IPS-15b (cell line): Measurements from ENCODE around the gene FBXO7.

ENCODE experiments used
- H3K27me3 ChIP-seq: one replicate; pipeline ENCODE4 v1.6.1; 2013; ENCODE audit warnings: low read length; ENCODE audit not compliant: control insufficient read depth, insufficient read depth
- H3K36me3 ChIP-seq: one replicate; pipeline ENCODE4 v1.6.1; 2013; ENCODE audit warnings: low read length; ENCODE audit not compliant: control insufficient read depth, insufficient read depth
- H3K4me1 ChIP-seq: one replicate; pipeline ENCODE4 v1.6.1; 2013; ENCODE audit warnings: mild to moderate bottlenecking, low read length; ENCODE audit not compliant: control insufficient read depth, insufficient read depth
- H3K4me3 ChIP-seq: one replicate; pipeline ENCODE4 v1.5.1; 2013; ENCODE audit warnings: low read depth, low read length
- H3K9ac ChIP-seq: one replicate; pipeline ENCODE4 v1.6.1; 2013; ENCODE audit warnings: low read depth, mild to moderate bottlenecking, low read length
- H3K9me3 ChIP-seq: one replicate; pipeline ENCODE4 v1.6.1; 2013; ENCODE audit warnings: mild to moderate bottlenecking, low read length; ENCODE audit not compliant: control insufficient read depth, insufficient read depth

Gene FBXO7

GRCh38 chr22:32534252-32535235, 59.9 kb downstream of the FBXO7 start:
- no peaks in the 10 kb centered on the region for H3K27me3 ChIP-seq
- no peak overlapping the region for H3K4me3 ChIP-seq
- H3K4me1 ChIP-seq: no peaks in the 10 kb centered on the region
- no peak overlapping the region for H3K9ac ChIP-seq
- no peaks in the 10 kb centered on the region for H3K36me3 ChIP-seq
- H3K9me3 ChIP-seq: no peaks in the 10 kb centered on the region

GRCh38 chr22:32535531-32536190, 61.0 kb downstream of the FBXO7 start:
- H3K27me3 ChIP-seq: no peaks in the 10 kb centered on the region
- H3K36me3 ChIP-seq: no peaks in the 10 kb centered on the region
- no peak overlapping the region for H3K9ac ChIP-seq
- no peak overlapping the region for H3K4me3 ChIP-seq
- H3K4me1 ChIP-seq: no peaks in the 10 kb centered on the region
- no peaks in the 10 kb centered on the region for H3K9me3 ChIP-seq

GRCh38 chr22:32536352-32536751, 61.7 kb downstream of the FBXO7 start:
- Histone ChIP-seq H3K9ac (no peak overlapping the region), H3K27me3 (no peaks in the 10 kb centered on the region), H3K9me3 (no peaks in the 10 kb centered on the region), H3K4me1 (no peaks in the 10 kb centered on the region), H3K4me3 (no peak overlapping the region), H3K36me3 (no peaks in the 10 kb centered on the region)

- no peaks in the 10 kb centered on the region for H3K9me3 ChIP-seq
- no peaks in the 10 kb centered on the region for H3K36me3 ChIP-seq
- no peaks in the 10 kb centered on the region for H3K27me3 ChIP-seq
- H3K4me1 ChIP-seq: no peaks in the 10 kb centered on the region
- no peak overlapping the region for H3K9ac ChIP-seq
- no peak overlapping the region for H3K4me3 ChIP-seq
These were observed 63.9 kb downstream of the FBXO7 start for GRCh38 chr22:32538521-32538920.

- H3K9me3 ChIP-seq: no peaks in the 10 kb centered on the region
- no peaks in the 10 kb centered on the region for H3K27me3 ChIP-seq
- H3K9ac ChIP-seq: no peak overlapping the region
- no peaks in the 10 kb centered on the region for H3K36me3 ChIP-seq
- H3K4me3 ChIP-seq: no peak overlapping the region
- no peaks in the 10 kb centered on the region for H3K4me1 ChIP-seq
These were observed 65.2 kb downstream of the FBXO7 start for GRCh38 chr22:32539631-32540421.

- no peak overlapping the region for H3K9ac ChIP-seq
- H3K27me3 ChIP-seq: no peaks in the 10 kb centered on the region
- H3K36me3 ChIP-seq: no peaks in the 10 kb centered on the region
- H3K9me3 ChIP-seq: no peaks in the 10 kb centered on the region
- H3K4me3 ChIP-seq: no peak overlapping the region
- H3K4me1 ChIP-seq: no peaks in the 10 kb centered on the region
These were observed 66.9 kb downstream of the FBXO7 start for GRCh38 chr22:32541481-32541880.

- H3K9me3 ChIP-seq: no peaks in the 10 kb centered on the region
- no peaks in the 10 kb centered on the region for H3K27me3 ChIP-seq
- no peak overlapping the region for H3K9ac ChIP-seq
- no peaks in the 10 kb centered on the region for H3K4me1 ChIP-seq
- H3K36me3 ChIP-seq: no peaks in the 10 kb centered on the region
- no peak overlapping the region for H3K4me3 ChIP-seq
These were observed 67.6 kb downstream of the FBXO7 start for GRCh38 chr22:32542066-32542676.

GRCh38 chr22:32542677-32543357, 68.2 kb downstream of the FBXO7 start:
- H3K4me1 ChIP-seq: no peaks in the 10 kb centered on the region
- no peaks in the 10 kb centered on the region for H3K9me3 ChIP-seq
- no peaks in the 10 kb centered on the region for H3K36me3 ChIP-seq
- peaks cover 2% of the 10 kb centered on the region for H3K27me3 ChIP-seq
- H3K9ac ChIP-seq: no peak overlapping the region
- H3K4me3 ChIP-seq: no peak overlapping the region

GRCh38 chr22:32544953-32545558, 70.4 kb downstream of the FBXO7 start:
- no peak overlapping the region for H3K9ac ChIP-seq
- H3K27me3 ChIP-seq: peaks cover 2% of the 10 kb centered on the region
- H3K36me3 ChIP-seq: no peaks in the 10 kb centered on the region
- H3K4me3 ChIP-seq: no peak overlapping the region
- no peaks in the 10 kb centered on the region for H3K9me3 ChIP-seq
- no peaks in the 10 kb centered on the region for H3K4me1 ChIP-seq

- Histone ChIP-seq H3K27me3 (peaks cover 2% of the 10 kb centered on the region), H3K9me3 (no peaks in the 10 kb centered on the region), H3K9ac (no peak overlapping the region), H3K4me3 (no peak overlapping the region), H3K36me3 (no peaks in the 10 kb centered on the region), H3K4me1 (no peaks in the 10 kb centered on the region)
These were observed 71.2 kb downstream of the FBXO7 start for GRCh38 chr22:32545801-32546200.
